ENCODE measurements around the gene CINP.
"Not testable (repeated sequence)": the region's sequence is repeated elsewhere in the genome, so short reads cannot be mapped to it uniquely, and the experiment has no call there.

The CINP gene

GRCh38 chr14:102353126-102353619 lies 9.5 kb downstream of the CINP start:
- DNase-seq (ENCODE audit: low read depth) = no peak

- no peak for DNase-seq (ENCODE audit: low read depth)
These were observed 10.5 kb downstream of the CINP start for GRCh38 chr14:102352213-102352612.

- DNase-seq (ENCODE audit: low read depth) = not testable (repeated sequence)
These were observed 11.1 kb downstream of the CINP start for GRCh38 chr14:102351593-102351992.

- DNase-seq (ENCODE audit: low read depth) = no peak
These were observed 11.7 kb downstream of the CINP start for GRCh38 chr14:102351023-102351422.

GRCh38 chr14:102348376-102348775 lies 14.3 kb downstream of the CINP start:
- no peak for DNase-seq (ENCODE audit: low read depth)

GRCh38 chr14:102346645-102347044 lies 16.0 kb downstream of the CINP start:
- DNase-seq (ENCODE audit: low read depth) = no peak

GRCh38 chr14:102345232-102345631 lies 17.5 kb downstream of the CINP start:
- no peak for DNase-seq (ENCODE audit: low read depth)

- no peak for DNase-seq (ENCODE audit: low read depth)
These were observed 18.2 kb downstream of the CINP start for GRCh38 chr14:102344485-102344884.

GRCh38 chr14:102344084-102344483 lies 18.6 kb downstream of the CINP start:
- DNase-seq (ENCODE audit: low read depth) = no peak

- no peak for DNase-seq (ENCODE audit: low read depth)
These were observed 20.5 kb downstream of the CINP start for GRCh38 chr14:102342238-102342637.

GRCh38 chr14:102341566-102341965 lies 21.1 kb downstream of the CINP start:
- no peak for DNase-seq (ENCODE audit: low read depth)

GRCh38 chr14:102338724-102339123 lies 24.0 kb downstream of the CINP start:
- no peak for DNase-seq (ENCODE audit: low read depth)

- no peak for DNase-seq (ENCODE audit: low read depth)
These were observed 27.5 kb downstream of the CINP start for GRCh38 chr14:102335163-102335562.

- DNase-seq (ENCODE audit: low read depth) = no peak
These were observed 28.6 kb downstream of the CINP start for GRCh38 chr14:102333795-102334705.

- no peak for DNase-seq (ENCODE audit: low read depth)
These were observed 29.3 kb downstream of the CINP start for GRCh38 chr14:102333390-102333789.

GRCh38 chr14:102330806-102331205 lies 31.9 kb downstream of the CINP start:
- DNase-seq (ENCODE audit: low read depth) = no peak

- not testable (repeated sequence) for DNase-seq (ENCODE audit: low read depth)
These were observed 33.3 kb downstream of the CINP start for GRCh38 chr14:102329381-102329780.

- no peak for DNase-seq (ENCODE audit: low read depth)
These were observed 36.1 kb downstream of the CINP start for GRCh38 chr14:102326583-102326982.

- no peak for DNase-seq (ENCODE audit: low read depth)
These were observed 36.8 kb downstream of the CINP start for GRCh38 chr14:102325791-102326345.

- no peak for DNase-seq (ENCODE audit: low read depth)
These were observed 39.6 kb downstream of the CINP start for GRCh38 chr14:102323102-102323501.

- DNase-seq (ENCODE audit: low read depth) = no peak
These were observed 41.0 kb downstream of the CINP start for GRCh38 chr14:102321456-102322422.
